BLaER1 (cell line): ENCODE data around the gene AP3S2.

Source experiments
- H3K27ac ChIP-seq: shearing (Covaris generic); formaldehyde crosslinking; 2 replicates; pipeline ENCODE4 v1.8.1; 2022
- H3K27me3 ChIP-seq: shearing (Covaris generic); formaldehyde crosslinking; 2 replicates; pipeline ENCODE4 v1.8.1; 2022
- H3K36me3 ChIP-seq: shearing (Covaris generic); formaldehyde crosslinking; 2 replicates; pipeline ENCODE4 v1.8.1; 2022
- H3K4me1 ChIP-seq: shearing (Covaris generic); formaldehyde crosslinking; 2 replicates; pipeline ENCODE4 v1.8.1; 2022
- H3K4me2 ChIP-seq: shearing (Covaris generic); formaldehyde crosslinking; 2 replicates; pipeline ENCODE4 v1.8.1; 2022
- H3K4me3 ChIP-seq: shearing (Covaris generic); formaldehyde crosslinking; 2 replicates; pipeline ENCODE4 v1.8.1; 2022
- H3K9ac ChIP-seq: shearing (Covaris generic); formaldehyde crosslinking; 2 replicates; pipeline ENCODE4 v1.8.1; 2022
- H3K9me3 ChIP-seq: shearing (Covaris generic); formaldehyde crosslinking; 2 replicates; pipeline ENCODE4 v1.8.1; 2022
- H4K20me1 ChIP-seq: shearing (Covaris generic); formaldehyde crosslinking; 2 replicates; pipeline ENCODE4 v1.8.1; 2022
- Cebpa-rat ChIP-seq: shearing (Covaris generic); IDR thresholded peaks from 2 replicates; pipeline ENCODE4 v1.8.1; 2022

Gene AP3S2

GRCh38 chr15:89852342-89852995 is 41.3 kb downstream of the AP3S2 start:
- H3K9me3 ChIP-seq = no peaks in the 10 kb centered on the region
- no peak overlapping the region for H3K27ac ChIP-seq
- H3K4me3 ChIP-seq = no peak overlapping the region
- H3K9ac ChIP-seq = no peak overlapping the region
- TF ChIP-seq Cebpa-rat = no peak
- no peaks in the 10 kb centered on the region for H4K20me1 ChIP-seq
- peaks cover 27% of the 10 kb centered on the region for H3K36me3 ChIP-seq
- peaks cover 13% of the 10 kb centered on the region for H3K4me1 ChIP-seq
- H3K4me2 ChIP-seq = no peak overlapping the region
- no peaks in the 10 kb centered on the region for H3K27me3 ChIP-seq

- Histone ChIP-seq H3K27me3 (no peaks in the 10 kb centered on the region), H3K9ac (no peak overlapping the region), H3K27ac (no peak overlapping the region), H3K4me3 (no peak overlapping the region), H3K4me1 (peaks cover 13% of the 10 kb centered on the region), H3K9me3 (no peaks in the 10 kb centered on the region), H3K36me3 (peaks cover 30% of the 10 kb centered on the region), H4K20me1 (no peaks in the 10 kb centered on the region), H3K4me2 (no peak overlapping the region)
- no peak for TF ChIP-seq Cebpa-rat
These were observed 42.0 kb downstream of the AP3S2 start for GRCh38 chr15:89851673-89852341.

GRCh38 chr15:89848970-89849292 is 44.9 kb downstream of the AP3S2 start:
- Histone ChIP-seq H3K27ac (no peak overlapping the region), H3K27me3 (no peaks in the 10 kb centered on the region), H3K4me3 (no peak overlapping the region), H3K4me2 (no peak overlapping the region), H3K36me3 (peaks cover 43% of the 10 kb centered on the region), H3K9ac (no peak overlapping the region), H3K9me3 (no peaks in the 10 kb centered on the region), H3K4me1 (peaks cover 13% of the 10 kb centered on the region), H4K20me1 (no peaks in the 10 kb centered on the region)
- TF ChIP-seq Cebpa-rat = no peak

GRCh38 chr15:89847101-89847500 is 46.7 kb downstream of the AP3S2 start:
- Histone ChIP-seq H3K27ac (no peak overlapping the region), H3K4me2 (no peak overlapping the region), H3K9me3 (no peaks in the 10 kb centered on the region), H3K36me3 (peaks cover 44% of the 10 kb centered on the region), H3K4me3 (no peak overlapping the region), H4K20me1 (peaks cover 9% of the 10 kb centered on the region), H3K9ac (no peak overlapping the region), H3K4me1 (peaks cover 11% of the 10 kb centered on the region), H3K27me3 (no peaks in the 10 kb centered on the region)
- no peak for TF ChIP-seq Cebpa-rat

- Histone ChIP-seq H3K4me1 (no peaks in the 10 kb centered on the region), H4K20me1 (peaks cover 26% of the 10 kb centered on the region), H3K4me3 (no peak overlapping the region), H3K4me2 (no peak overlapping the region), H3K9ac (no peak overlapping the region), H3K9me3 (no peaks in the 10 kb centered on the region), H3K27ac (no peak overlapping the region), H3K27me3 (no peaks in the 10 kb centered on the region), H3K36me3 (peaks cover 45% of the 10 kb centered on the region)
- no peak for TF ChIP-seq Cebpa-rat
These were observed 48.4 kb downstream of the AP3S2 start for GRCh38 chr15:89845305-89845893.

- peaks cover 27% of the 10 kb centered on the region for H3K27me3 ChIP-seq
- H3K9me3 ChIP-seq = no peaks in the 10 kb centered on the region
- H3K4me2 ChIP-seq = no peak overlapping the region
- no peak overlapping the region for H3K27ac ChIP-seq
- no peak overlapping the region for H3K9ac ChIP-seq
- TF ChIP-seq Cebpa-rat = no peak
- no peak overlapping the region for H3K4me3 ChIP-seq
- H4K20me1 ChIP-seq = peaks cover 61% of the 10 kb centered on the region
- peaks cover 19% of the 10 kb centered on the region for H3K4me1 ChIP-seq
- peaks cover 43% of the 10 kb centered on the region for H3K36me3 ChIP-seq
These were observed 51.8 kb downstream of the AP3S2 start for GRCh38 chr15:89841962-89842361.

GRCh38 chr15:89841306-89841705 is 52.5 kb downstream of the AP3S2 start:
- TF ChIP-seq Cebpa-rat = no peak
- Histone ChIP-seq H4K20me1 (peaks cover 67% of the 10 kb centered on the region), H3K4me2 (no peak overlapping the region), H3K4me1 (peaks cover 26% of the 10 kb centered on the region), H3K36me3 (peaks cover 41% of the 10 kb centered on the region), H3K27me3 (peaks cover 29% of the 10 kb centered on the region), H3K4me3 (no peak overlapping the region), H3K9me3 (no peaks in the 10 kb centered on the region), H3K9ac (no peak overlapping the region), H3K27ac (no peak overlapping the region)

GRCh38 chr15:89839167-89839810 is 54.5 kb downstream of the AP3S2 start:
- Histone ChIP-seq H3K4me3 (no peak overlapping the region), H3K4me2 (no peak overlapping the region), H3K4me1 (peaks cover 28% of the 10 kb centered on the region), H3K9me3 (no peaks in the 10 kb centered on the region), H3K27me3 (peaks cover 48% of the 10 kb centered on the region), H3K9ac (no peak overlapping the region), H4K20me1 (peaks cover 87% of the 10 kb centered on the region), H3K36me3 (peaks cover 51% of the 10 kb centered on the region), H3K27ac (no peak overlapping the region)
- TF ChIP-seq Cebpa-rat = no peak

- Histone ChIP-seq H3K27ac (no peak overlapping the region), H3K4me1 (peaks cover 28% of the 10 kb centered on the region), H3K27me3 (peaks cover 48% of the 10 kb centered on the region), H3K4me3 (no peak overlapping the region), H3K36me3 (peaks cover 57% of the 10 kb centered on the region), H3K4me2 (peak overlapping the region; percentile 70), H3K9ac (no peak overlapping the region), H3K9me3 (no peaks in the 10 kb centered on the region), H4K20me1 (peaks cover 98% of the 10 kb centered on the region)
- TF ChIP-seq Cebpa-rat = no peak
These were observed 56.0 kb downstream of the AP3S2 start for GRCh38 chr15:89837830-89838178.
